Parathyroid adenoma (tissue), 2 donors: ENCODE results near the gene MAG.

Experiments
- H2AFZ ChIP-seq: fragments of 300-600 bp; sonication (generic); one replicate; pipeline ENCODE4 v1.7.0; 2017; ENCODE audit warnings: antibody characterized with exemption, mild to moderate bottlenecking
- H3K27ac ChIP-seq: fragments of 300-600 bp; sonication (generic); one replicate; pipeline ENCODE4 v1.7.0; 2017
- H3K27me3 ChIP-seq: fragments of 300-600 bp; sonication (generic); one replicate; pipeline ENCODE4 v1.7.0; 2017; ENCODE audit warnings: low read length; ENCODE audit not compliant: control insufficient read depth, insufficient read depth
- H3K36me3 ChIP-seq: fragments of 300-600 bp; sonication (generic); one replicate; pipeline ENCODE4 v1.7.0; 2017; ENCODE audit warnings: low read length; ENCODE audit not compliant: control insufficient read depth, insufficient read depth
- H3K4me1 ChIP-seq: fragments of 300-600 bp; sonication (generic); one replicate; pipeline ENCODE4 v1.7.0; 2017; ENCODE audit warnings: control low read depth
- H3K4me2 ChIP-seq: fragments of 300-600 bp; sonication (generic); one replicate; pipeline ENCODE4 v1.7.0; 2017; ENCODE audit warnings: low read length
- H3K4me3 ChIP-seq: fragments of 300-600 bp; sonication (generic); one replicate; pipeline ENCODE4 v1.7.0; 2017; ENCODE audit warnings: low read depth, low read length
- H3K79me2 ChIP-seq: fragments of 300-600 bp; sonication (generic); one replicate; pipeline ENCODE4 v1.7.0; 2017; ENCODE audit warnings: control low read depth
- H3K9ac ChIP-seq: fragments of 300-600 bp; sonication (generic); one replicate; pipeline ENCODE4 v1.7.0; 2017; ENCODE audit warnings: mild to moderate bottlenecking
- H3K9me3 ChIP-seq: fragments of 300-600 bp; sonication (generic); one replicate; pipeline ENCODE4 v1.7.0; 2017; ENCODE audit warnings: low read length; ENCODE audit not compliant: control insufficient read depth
- TF ChIP-seq, protein P1 (sequence below): fragments of 300-600 bp; sonication (generic); IDR thresholded peaks from one replicate; pipeline ENCODE4 v1.7.0; 2017; ENCODE audit warnings: antibody characterized with exemption, mild to moderate bottlenecking
- donor health status: primary hyperparathyroidism.

The MAG gene

DNA sequence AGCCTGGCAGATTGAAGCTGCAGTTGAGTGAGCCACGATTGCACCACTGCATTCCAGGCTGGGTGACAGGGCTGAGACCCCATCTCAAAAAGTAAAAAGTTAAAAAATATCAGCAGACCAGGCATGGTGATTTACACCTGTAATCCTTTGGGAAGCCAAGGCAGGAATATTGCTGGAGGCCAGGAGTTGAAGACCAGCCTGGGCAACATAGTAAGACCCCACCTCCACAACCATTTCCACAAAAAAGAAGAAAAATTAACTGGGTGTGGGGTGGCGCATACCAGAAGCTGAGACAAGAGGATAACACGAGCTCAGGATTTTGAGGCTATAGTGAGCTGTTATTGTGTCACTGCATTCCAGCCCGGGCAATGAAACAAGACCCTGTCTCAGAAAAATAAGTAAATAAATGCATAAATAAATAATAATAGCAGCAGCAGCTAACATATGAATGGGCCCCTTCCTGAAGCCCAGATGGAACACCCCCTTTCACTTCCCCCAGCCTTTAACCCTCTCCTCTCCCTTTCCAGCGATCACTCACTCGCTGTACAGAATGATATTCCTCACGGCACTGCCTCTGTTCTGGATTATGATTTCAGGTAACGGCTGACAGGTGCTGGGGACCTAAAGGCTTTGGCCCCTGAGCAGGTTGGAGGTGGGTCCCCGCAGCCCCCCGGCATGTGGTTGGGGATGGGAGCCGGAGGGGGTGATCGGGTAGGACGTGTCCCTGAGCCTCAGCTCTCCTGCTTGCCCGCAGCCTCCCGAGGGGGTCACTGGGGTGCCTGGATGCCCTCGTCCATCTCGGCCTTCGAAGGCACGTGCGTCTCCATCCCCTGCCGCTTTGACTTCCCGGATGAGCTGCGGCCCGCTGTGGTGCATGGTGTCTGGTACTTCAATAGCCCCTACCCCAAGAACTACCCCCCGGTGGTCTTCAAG, 3.2 kb downstream of the MAG start:
- H3K4me1 ChIP-seq, result peaks cover 6% of the 10 kb centered on the region
- TF ChIP-seq, protein P1, sequence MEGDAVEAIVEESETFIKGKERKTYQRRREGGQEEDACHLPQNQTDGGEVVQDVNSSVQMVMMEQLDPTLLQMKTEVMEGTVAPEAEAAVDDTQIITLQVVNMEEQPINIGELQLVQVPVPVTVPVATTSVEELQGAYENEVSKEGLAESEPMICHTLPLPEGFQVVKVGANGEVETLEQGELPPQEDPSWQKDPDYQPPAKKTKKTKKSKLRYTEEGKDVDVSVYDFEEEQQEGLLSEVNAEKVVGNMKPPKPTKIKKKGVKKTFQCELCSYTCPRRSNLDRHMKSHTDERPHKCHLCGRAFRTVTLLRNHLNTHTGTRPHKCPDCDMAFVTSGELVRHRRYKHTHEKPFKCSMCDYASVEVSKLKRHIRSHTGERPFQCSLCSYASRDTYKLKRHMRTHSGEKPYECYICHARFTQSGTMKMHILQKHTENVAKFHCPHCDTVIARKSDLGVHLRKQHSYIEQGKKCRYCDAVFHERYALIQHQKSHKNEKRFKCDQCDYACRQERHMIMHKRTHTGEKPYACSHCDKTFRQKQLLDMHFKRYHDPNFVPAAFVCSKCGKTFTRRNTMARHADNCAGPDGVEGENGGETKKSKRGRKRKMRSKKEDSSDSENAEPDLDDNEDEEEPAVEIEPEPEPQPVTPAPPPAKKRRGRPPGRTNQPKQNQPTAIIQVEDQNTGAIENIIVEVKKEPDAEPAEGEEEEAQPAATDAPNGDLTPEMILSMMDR, result no peak
- H3K27me3 ChIP-seq, result no peaks in the 10 kb centered on the region
- no peaks in the 10 kb centered on the region for H3K79me2 ChIP-seq
- H3K9me3 ChIP-seq, result no peaks in the 10 kb centered on the region
- H3K36me3 ChIP-seq, result no peaks in the 10 kb centered on the region
- no peak overlapping the region for H3K9ac ChIP-seq
- no peak overlapping the region for H3K27ac ChIP-seq
- no peak overlapping the region for H3K4me3 ChIP-seq
- no peak overlapping the region for H2AFZ ChIP-seq
- no peak overlapping the region for H3K4me2 ChIP-seq

DNA sequence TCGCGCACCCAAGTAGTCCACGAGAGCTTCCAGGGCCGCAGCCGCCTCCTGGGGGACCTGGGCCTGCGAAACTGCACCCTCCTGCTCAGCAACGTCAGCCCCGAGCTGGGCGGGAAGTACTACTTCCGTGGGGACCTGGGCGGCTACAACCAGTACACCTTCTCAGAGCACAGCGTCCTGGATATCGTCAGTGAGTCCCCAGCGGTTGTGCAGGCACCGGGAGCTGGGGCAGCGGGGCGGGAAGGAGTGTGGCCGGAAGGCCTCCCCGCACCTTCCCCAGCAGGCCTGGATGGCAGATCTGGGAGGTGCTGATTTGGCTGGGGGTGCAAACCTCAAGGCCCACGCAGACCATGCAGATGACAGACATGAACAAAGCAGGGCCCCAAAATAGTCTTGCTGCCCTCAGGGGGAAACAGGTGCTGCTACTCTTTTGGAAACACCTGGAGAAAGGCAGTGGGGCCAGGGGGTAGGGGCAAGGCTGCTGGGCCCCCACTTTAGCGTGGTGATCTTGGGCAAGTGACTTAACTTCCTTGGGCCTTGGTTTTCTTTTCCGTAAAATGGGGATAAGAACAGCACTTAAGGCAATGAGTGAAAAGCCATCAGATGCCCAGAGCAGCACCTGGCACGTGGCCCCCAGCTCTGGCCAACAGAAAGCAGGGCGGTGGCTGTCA, 4.0 kb downstream of the MAG start:
- H3K27me3 ChIP-seq, result no peaks in the 10 kb centered on the region
- H3K4me3 ChIP-seq, result no peak overlapping the region
- no peak overlapping the region for H2AFZ ChIP-seq
- H3K9me3 ChIP-seq, result no peaks in the 10 kb centered on the region
- no peak overlapping the region for H3K9ac ChIP-seq
- no peaks in the 10 kb centered on the region for H3K79me2 ChIP-seq
- H3K4me2 ChIP-seq, result no peak overlapping the region
- no peaks in the 10 kb centered on the region for H3K36me3 ChIP-seq
- TF ChIP-seq, protein P1, result no peak
- H3K27ac ChIP-seq, result no peak overlapping the region
- no peaks in the 10 kb centered on the region for H3K4me1 ChIP-seq

DNA sequence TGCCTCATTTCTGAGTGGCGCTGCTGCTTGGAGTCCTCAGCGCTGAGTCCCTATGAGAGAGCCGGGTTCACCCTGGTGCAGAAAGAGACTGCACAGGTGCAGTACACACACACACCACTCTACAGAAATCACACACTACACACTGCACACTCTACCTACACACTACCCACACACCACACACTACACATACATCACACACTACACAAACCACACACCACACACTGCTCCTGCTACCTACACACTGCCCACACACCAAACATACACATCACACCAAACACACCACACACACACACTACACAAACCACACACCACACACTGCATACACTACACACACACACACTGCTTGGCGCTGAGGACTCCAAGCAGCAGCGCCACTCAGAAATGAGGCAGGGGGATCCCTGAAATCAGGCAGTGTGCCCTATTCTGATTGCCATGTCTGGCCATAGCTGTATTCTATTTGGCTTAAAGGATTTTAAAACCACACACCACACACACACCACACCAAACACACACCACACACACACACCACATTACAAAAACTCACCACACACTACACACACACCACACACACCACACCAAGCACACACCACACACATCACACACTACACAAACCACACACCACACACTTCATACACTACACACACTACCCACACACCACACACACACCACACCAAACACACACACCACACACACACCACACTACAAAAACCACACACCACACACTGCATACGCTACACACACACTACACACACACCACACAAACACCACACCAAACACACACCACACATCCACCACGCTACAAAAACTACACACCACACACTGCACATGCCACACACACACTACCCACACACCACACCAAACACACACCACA, 4.9 kb downstream of the MAG start:
- H3K36me3 ChIP-seq, result no peaks in the 10 kb centered on the region
- no peaks in the 10 kb centered on the region for H3K79me2 ChIP-seq
- H3K4me2 ChIP-seq, result no peak overlapping the region
- no peak overlapping the region for H3K27ac ChIP-seq
- H3K4me1 ChIP-seq, result no peaks in the 10 kb centered on the region
- H3K9ac ChIP-seq, result no peak overlapping the region
- no peak overlapping the region for H2AFZ ChIP-seq
- TF ChIP-seq, protein P1, result no peak
- H3K9me3 ChIP-seq, result no peaks in the 10 kb centered on the region
- H3K4me3 ChIP-seq, result no peak overlapping the region
- no peaks in the 10 kb centered on the region for H3K27me3 ChIP-seq

DNA sequence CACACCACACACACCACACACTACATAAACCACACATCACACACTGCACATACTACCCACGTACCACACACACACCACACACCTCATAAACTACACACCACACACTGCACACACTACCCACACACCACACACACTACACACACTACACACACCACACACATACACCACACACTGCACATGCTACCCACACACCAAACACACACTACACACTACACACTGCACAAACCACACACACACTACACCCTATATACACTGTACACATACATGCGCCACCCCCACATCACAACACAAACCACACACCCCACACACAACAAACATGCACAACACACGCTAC, 5.5 kb downstream of the MAG start:
- Histone ChIP-seq H3K79me2 (no peaks in the 10 kb centered on the region), H2AFZ (no peak overlapping the region), H3K4me2 (no peak overlapping the region), H3K27ac (no peak overlapping the region), H3K9ac (no peak overlapping the region), H3K27me3 (no peaks in the 10 kb centered on the region), H3K4me3 (no peak overlapping the region), H3K9me3 (no peaks in the 10 kb centered on the region), H3K36me3 (no peaks in the 10 kb centered on the region), H3K4me1 (no peaks in the 10 kb centered on the region)
- TF ChIP-seq, protein P1, result no peak
